HepG2 (cell line): Measurements from ENCODE around the gene ZNF28. TPM values are rescaled to one million over a fixed set of nuclear protein-coding genes. Genes with fewer than 3 reads are reported as not detected.

Experiments used
- ATAC-seq: fragments of 200-7000 bp; cut with Tn5 transposase; 3 replicates; pipeline ENCODE4 v1.9.1; 2020; ENCODE audit warnings: mild to moderate bottlenecking, moderate library complexity
- BruUV-seq: library from RNA; stranded (reverse); fragments of 400-500 nt; replicated peaks from 2 replicates; lab custom pipeline; 2021; lab: Mats Ljungman, UMichigan
- CTCF ChIA-PET: fragments of 300-600 bp; formaldehyde crosslinking; extraction: SDS; loops from one replicate; lab custom pipeline; 2021; ENCODE audit warnings: low total read pairs, inconsistent platforms, low intra/inter-chr PET ratio; lab: Yijun Ruan, JAX
- POLR2A ChIA-PET: fragments of 350-600 bp; sonication (Branson Sonifier 250); formaldehyde crosslinking; loops from one replicate; lab custom pipeline; 2020; ENCODE audit warnings: antibody characterized with exemption, inconsistent platforms; lab: Yijun Ruan, JAX
- DNase-seq: peaks from one replicate; pipeline ENCODE4 v3.0.0-alpha.2; 2015; ENCODE audit warnings: low spot score
- FAIRE-seq: peaks from 3 replicates; lab custom pipeline; 2011; peaks lifted over from hg19 to GRCh38; lab: Jason Lieb, UNC
- H2AFZ ChIP-seq: one replicate; pipeline ENCODE4 v1.6.1; 2011; ENCODE audit warnings: low read length, inconsistent platforms
- H3K27ac ChIP-seq: fragments of 300-600 bp; 3 replicates; pipeline ENCODE4 v1.8.0; 2011; ENCODE audit warnings: mixed run types, mild to moderate bottlenecking, mixed read lengths, low read length, inconsistent platforms; ENCODE audit not compliant: insufficient read depth; ENCODE audit errors: extremely low read length
- H3K27me3 ChIP-seq, 2 experiments: fragments of 200-600 bp in 1 of 2; 2 replicates in 1 of 2; 3 replicates in 1 of 2; pipeline versions ENCODE4 v1.6.0 to v1.8.0; 2011; ENCODE audit warnings: low read length in 2 of 2, mild to moderate bottlenecking in 2 of 2, moderate library complexity in 2 of 2, inconsistent platforms in 1 of 2; ENCODE audit not compliant: insufficient read depth in 2 of 2, control insufficient read depth in 1 of 2
- H3K36me3 ChIP-seq, 2 experiments: fragments of 200-600 bp in 1 of 2; replicated peaks in 1 of 2; 2 replicates in 1 of 2; 3 replicates in 1 of 2; pipeline versions ENCODE4 v1.5.1 to v1.8.0; 2011; ENCODE audit warnings: low read length in 2 of 2, inconsistent platforms in 1 of 2; ENCODE audit not compliant: insufficient read depth in 2 of 2, control insufficient read depth in 1 of 2
- H3K4me1 ChIP-seq: 2 replicates; pipeline ENCODE4 v1.5.1; 2012; ENCODE audit warnings: low read length, inconsistent platforms; ENCODE audit not compliant: insufficient read depth
- H3K4me2 ChIP-seq: 2 replicates; pipeline ENCODE4 v1.6.0; 2011; ENCODE audit warnings: low read depth, low read length, inconsistent platforms
- H3K4me3 ChIP-seq, 3 experiments: fragments of 200-600 bp in 1 of 3; sonication (generic), shearing (Covaris generic) in 1 of 3; replicated peaks in 1 of 3; 2 replicates each; pipeline ENCODE4 v1.5.1; 2011 to 2016; ENCODE audit warnings: low read length in 3 of 3, inconsistent platforms in 2 of 3, low read depth in 2 of 3, mild to moderate bottlenecking in 2 of 3, control low read depth in 1 of 3, mixed read lengths in 1 of 3; ENCODE audit not compliant: insufficient read depth in 1 of 3
- H3K79me2 ChIP-seq: one replicate; pipeline ENCODE4 v1.6.1; 2011; ENCODE audit warnings: low read length, inconsistent platforms; ENCODE audit not compliant: insufficient read depth
- H3K9ac ChIP-seq: 2 replicates; pipeline ENCODE4 v1.6.0; 2011; ENCODE audit warnings: mild to moderate bottlenecking, low read depth, low read length, inconsistent platforms; ENCODE audit not compliant: insufficient read depth
- H3K9me3 ChIP-seq: 2 replicates; pipeline ENCODE4 v1.5.1; 2012; ENCODE audit warnings: mild to moderate bottlenecking, low read length
- H4K20me1 ChIP-seq: 2 replicates; pipeline ENCODE4 v1.6.0; 2011; ENCODE audit warnings: inconsistent platforms, mild to moderate bottlenecking, low read length, moderate library complexity; ENCODE audit not compliant: insufficient read depth
- BRD4 ChIP-seq: sonication (generic); formaldehyde crosslinking; IDR thresholded peaks from 2 replicates; pipeline ENCODE4 v1.4.0; 2020; ENCODE audit warnings: missing genetic modification reagents
- ELF3 ChIP-seq: IDR thresholded peaks from 2 replicates; pipeline ENCODE4 v1.6.1; 2016; ENCODE audit warnings: missing genetic modification reagents, missing compliant biosample characterization
- ESRRA ChIP-seq: sonication (generic); formaldehyde crosslinking; IDR thresholded peaks from 2 replicates; pipeline ENCODE4 v1.5.1; 2020; ENCODE audit warnings: mild to moderate bottlenecking, low read depth, missing genetic modification reagents
- FOXC1 ChIP-seq: sonication (generic); formaldehyde crosslinking; IDR thresholded peaks from 2 replicates; pipeline ENCODE4 v1.8.0; 2022; ENCODE audit warnings: mild to moderate bottlenecking, missing genetic modification reagents, borderline replicate concordance
- HNRNPLL ChIP-seq: fragments of 200-400 bp; formaldehyde crosslinking; IDR thresholded peaks from 2 replicates; pipeline ENCODE4 v1.6.1; 2017; ENCODE audit warnings: mild to moderate bottlenecking, low read depth, low read length; ENCODE audit not compliant: poor library complexity, severe bottlenecking
- MAX ChIP-seq: IDR thresholded peaks from 2 replicates; pipeline ENCODE4 v1.6.1; 2012; ENCODE audit warnings: inconsistent platforms
- NR2C2 ChIP-seq: sonication (generic); formaldehyde crosslinking; IDR thresholded peaks from 2 replicates; pipeline ENCODE4 v1.4.0; 2020; ENCODE audit warnings: missing genetic modification reagents, mild to moderate bottlenecking, moderate library complexity, borderline replicate concordance
- PHF21A ChIP-seq: sonication (generic); formaldehyde crosslinking; IDR thresholded peaks from 2 replicates; pipeline ENCODE4 v1.5.0; 2020; ENCODE audit warnings: mild to moderate bottlenecking, missing genetic modification reagents
- STAG1 ChIP-seq: sonication (generic); formaldehyde crosslinking; IDR thresholded peaks from 2 replicates; pipeline ENCODE4 v1.4.0; 2020; ENCODE audit warnings: missing genetic modification reagents
- UBTF ChIP-seq: sonication (generic); formaldehyde crosslinking; IDR thresholded peaks from 2 replicates; pipeline ENCODE4 v1.4.0; 2020; ENCODE audit warnings: mild to moderate bottlenecking, missing genetic modification reagents
- ZNF770 ChIP-seq: sonication (generic); formaldehyde crosslinking; IDR thresholded peaks from 2 replicates; pipeline ENCODE4 v1.5.0; 2020; ENCODE audit warnings: mild to moderate bottlenecking, missing genetic modification reagents
- WGBS: methylation state at CpG from one replicate; pipeline ENCODE4 v1.1.6; 2017; ENCODE audit warnings: low lambda C conversion rate; 5-methylcytosine and 5-hydroxymethylcytosine counted together
- in situ Hi-C: cut with HindIII; loops from 2 replicates; pipeline ENCODE4 v1.10.0; 2017; ENCODE audit warnings: low pct_unique_long_range_greater_than_20kb; ENCODE audit not compliant: extremely low pct_ligation_motif_present
- intact Hi-C: fragments of 100-400 bp; cut with micrococcal nuclease; formaldehyde crosslinking; loops from one replicate; pipeline ENCODE4 v1.10.0; 2022; ENCODE audit not compliant: unreplicated experiment
- polyA plus RNA-seq, 8 experiments: library from polyadenylated mRNA; depleted of rRNA in 3 of 8; stranded (reverse) in 7 of 8; unstranded in 1 of 8; fragments of >200 nt; fragmentation: Illumina TruSeq in 4 of 8; extraction: Trizol in 4 of 8; gene quantifications; 2 replicates each; pipeline versions ENCODE4 v1.2.1 to v1.2.3, GENCODE V29; 2011 to 2016; ENCODE audit warnings: low read depth in 4 of 8, missing spikeins in 1 of 8, mixed read lengths in 1 of 8; ENCODE audit not compliant: insufficient read depth in 1 of 8
- total RNA-seq, 5 experiments: library from RNA; depleted of rRNA; stranded (reverse); fragments of >200 nt; fragmentation: Illumina TruSeq; extraction: Trizol; gene quantifications; 2 replicates each; pipeline ENCODE4 v1.2.3, GENCODE V29; 2016; ENCODE audit warnings: low read depth in 1 of 5
- TF ChIP-seq, protein P1 (sequence below): sonication (generic); formaldehyde crosslinking; IDR thresholded peaks from 2 replicates; pipeline ENCODE4 v1.4.0; 2020; ENCODE audit warnings: missing genetic modification reagents, borderline replicate concordance

Gene ZNF28
- total and polyA plus RNA-seq, 2 of the 13 experiments (the other 11 are each of a cell fraction or from before 2014, with no cell fraction given), result 5.0 to 16.0 TPM

GRCh38 chr19:52786464-52787354 is 34.7 kb downstream of the ZNF28 start, which contains the start of gene ZNF600 (continued):
- TF ChIP-seq ZNF770 (CRISPR knock-in tag), result peak; percentile 53; the same call in 1 of the 2 replicates
- TF ChIP-seq ELF3 (CRISPR knock-in tag), result peak; percentile 88
- TF ChIP-seq STAG1, result peak; percentile 16; the same call in 1 of the 2 replicates
- peak; percentile 77 for TF ChIP-seq PHF21A (CRISPR knock-in tag)
- peak; percentile 66; the same call in 1 of the 2 replicates for TF ChIP-seq NR2C2 (CRISPR knock-in tag)
- TF ChIP-seq MAX, result peak; percentile 69

GRCh38 chr19:52786078-52786463 is 35.4 kb downstream of the ZNF28 start:
- H3K9me3 ChIP-seq, result no peaks in the 10 kb centered on the region
- peaks cover 24% of the 10 kb centered on the region for H3K4me1 ChIP-seq
- H2AFZ ChIP-seq, result no peak overlapping the region
- in situ Hi-C loops (no loop called here), intact Hi-C loops (no loop called here)
- no peak for FAIRE-seq
- ATAC-seq, result peak; percentile 77
- peak overlapping the region; percentile 65 to 80 (median 73) for H3K4me3 ChIP-seq
- peak overlapping the region; percentile 47 for H3K27ac ChIP-seq
- DNase-seq, result no peak
- ChIA-PET CTCF (no interaction called here), POLR2A (no interaction called here)
- H3K4me2 ChIP-seq, result peak overlapping the region; percentile 72
- TSS peak; percentile 81 for BruUV-seq
- WGBS, result 0% methylated on average over 22 of the region's 23 CpGs
- H3K9ac ChIP-seq, result peak overlapping the region; percentile 77
- H3K79me2 ChIP-seq, result peaks cover 2% of the 10 kb centered on the region
- no peaks in the 10 kb centered on the region for H3K36me3 ChIP-seq
- no peaks in the 10 kb centered on the region for H3K27me3 ChIP-seq
- H4K20me1 ChIP-seq, result no peaks in the 10 kb centered on the region
- TF ChIP-seq UBTF, result peak; percentile 16; the same call in 1 of the 2 replicates
- TF ChIP-seq, protein P1, sequence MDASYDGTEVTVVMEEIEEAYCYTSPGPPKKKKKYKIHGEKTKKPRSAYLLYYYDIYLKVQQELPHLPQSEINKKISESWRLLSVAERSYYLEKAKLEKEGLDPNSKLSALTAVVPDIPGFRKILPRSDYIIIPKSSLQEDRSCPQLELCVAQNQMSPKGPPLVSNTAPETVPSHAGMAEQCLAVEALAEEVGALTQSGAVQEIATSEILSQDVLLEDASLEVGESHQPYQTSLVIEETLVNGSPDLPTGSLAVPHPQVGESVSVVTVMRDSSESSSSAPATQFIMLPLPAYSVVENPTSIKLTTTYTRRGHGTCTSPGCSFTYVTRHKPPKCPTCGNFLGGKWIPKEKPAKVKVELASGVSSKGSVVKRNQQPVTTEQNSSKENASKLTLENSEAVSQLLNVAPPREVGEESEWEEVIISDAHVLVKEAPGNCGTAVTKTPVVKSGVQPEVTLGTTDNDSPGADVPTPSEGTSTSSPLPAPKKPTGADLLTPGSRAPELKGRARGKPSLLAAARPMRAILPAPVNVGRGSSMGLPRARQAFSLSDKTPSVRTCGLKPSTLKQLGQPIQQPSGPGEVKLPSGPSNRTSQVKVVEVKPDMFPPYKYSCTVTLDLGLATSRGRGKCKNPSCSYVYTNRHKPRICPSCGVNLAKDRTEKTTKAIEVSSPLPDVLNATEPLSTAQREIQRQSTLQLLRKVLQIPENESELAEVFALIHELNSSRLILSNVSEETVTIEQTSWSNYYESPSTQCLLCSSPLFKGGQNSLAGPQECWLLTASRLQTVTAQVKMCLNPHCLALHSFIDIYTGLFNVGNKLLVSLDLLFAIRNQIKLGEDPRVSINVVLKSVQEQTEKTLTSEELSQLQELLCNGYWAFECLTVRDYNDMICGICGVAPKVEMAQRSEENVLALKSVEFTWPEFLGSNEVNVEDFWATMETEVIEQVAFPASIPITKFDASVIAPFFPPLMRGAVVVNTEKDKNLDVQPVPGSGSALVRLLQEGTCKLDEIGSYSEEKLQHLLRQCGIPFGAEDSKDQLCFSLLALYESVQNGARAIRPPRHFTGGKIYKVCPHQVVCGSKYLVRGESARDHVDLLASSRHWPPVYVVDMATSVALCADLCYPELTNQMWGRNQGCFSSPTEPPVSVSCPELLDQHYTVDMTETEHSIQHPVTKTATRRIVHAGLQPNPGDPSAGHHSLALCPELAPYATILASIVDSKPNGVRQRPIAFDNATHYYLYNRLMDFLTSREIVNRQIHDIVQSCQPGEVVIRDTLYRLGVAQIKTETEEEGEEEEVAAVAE (CRISPR knock-in tag), result 0 out of 2 replicates have a peak, but pooled peaks have one; percentile 8
- no peak for TF ChIP-seq BRD4 (CRISPR knock-in tag)
- TF ChIP-seq HNRNPLL, result peak; percentile 14
- TF ChIP-seq FOXC1 (CRISPR knock-in tag), result no peak
- TF ChIP-seq ESRRA, result 0 out of 2 replicates have a peak, but pooled peaks have one; percentile 5
